ENCODE measurements around the gene ZNF488. TPM values are rescaled to one million over a fixed set of nuclear protein-coding genes. Genes with fewer than 3 reads are reported as not detected.
"Not testable (repeated sequence)": the region's sequence is repeated elsewhere in the genome, so short reads cannot be mapped to it uniquely, and the experiment has no call there.

Gene ZNF488
- total RNA-seq, 6 experiments from 2014 or later = 0.05 to 0.07 (median 0.07) TPM; not detected in 3

DNA sequence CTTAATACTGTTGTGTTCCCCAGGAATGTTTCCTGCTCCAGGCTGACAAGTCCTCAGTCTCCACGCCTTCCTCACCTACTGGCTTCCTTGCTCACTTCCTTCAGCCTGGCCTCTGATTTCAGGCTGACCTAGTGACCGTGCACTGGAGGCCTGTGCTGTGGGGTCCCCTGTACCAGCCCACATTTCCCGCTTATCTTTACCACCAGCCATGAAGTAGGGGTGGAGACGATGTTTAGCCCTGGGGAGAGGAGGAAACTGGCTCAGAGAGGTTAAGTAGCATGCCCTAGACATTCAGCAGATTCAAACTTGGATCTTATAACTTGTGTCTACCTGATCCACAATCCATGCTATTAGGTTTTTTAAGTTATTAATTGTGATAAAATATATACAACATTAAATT is 4.8 kb upstream of the ZNF488 start:
- Mint-ChIP-seq H3K36me3 (ENCODE audit: low read depth) (peaks cover 7% of the 10 kb centered on the region; the same call in 1 of the 2 replicates), H3K27ac (no peak overlapping the region), H3K4me3 (no peak overlapping the region), H3K9me3 (0 out of 2 replicates have a peak, but pooled peaks cover 7% of the 10 kb centered on the region), H3K4me1 (ENCODE audit: low read depth) (peaks cover 9% of the 10 kb centered on the region), H3K27me3 (ENCODE audit: insufficient read depth) (peaks cover 19% of the 10 kb centered on the region)
- no peak for DNase-seq
- TF ChIP-seq, protein P1, sequence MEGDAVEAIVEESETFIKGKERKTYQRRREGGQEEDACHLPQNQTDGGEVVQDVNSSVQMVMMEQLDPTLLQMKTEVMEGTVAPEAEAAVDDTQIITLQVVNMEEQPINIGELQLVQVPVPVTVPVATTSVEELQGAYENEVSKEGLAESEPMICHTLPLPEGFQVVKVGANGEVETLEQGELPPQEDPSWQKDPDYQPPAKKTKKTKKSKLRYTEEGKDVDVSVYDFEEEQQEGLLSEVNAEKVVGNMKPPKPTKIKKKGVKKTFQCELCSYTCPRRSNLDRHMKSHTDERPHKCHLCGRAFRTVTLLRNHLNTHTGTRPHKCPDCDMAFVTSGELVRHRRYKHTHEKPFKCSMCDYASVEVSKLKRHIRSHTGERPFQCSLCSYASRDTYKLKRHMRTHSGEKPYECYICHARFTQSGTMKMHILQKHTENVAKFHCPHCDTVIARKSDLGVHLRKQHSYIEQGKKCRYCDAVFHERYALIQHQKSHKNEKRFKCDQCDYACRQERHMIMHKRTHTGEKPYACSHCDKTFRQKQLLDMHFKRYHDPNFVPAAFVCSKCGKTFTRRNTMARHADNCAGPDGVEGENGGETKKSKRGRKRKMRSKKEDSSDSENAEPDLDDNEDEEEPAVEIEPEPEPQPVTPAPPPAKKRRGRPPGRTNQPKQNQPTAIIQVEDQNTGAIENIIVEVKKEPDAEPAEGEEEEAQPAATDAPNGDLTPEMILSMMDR (IDR thresholded peaks at IDR 0.05) = no peak

GRCh38 chr10:47386104-47386503 is 2.0 kb upstream of the ZNF488 start:
- DNase-seq; H3K9me3 Mint-ChIP-seq; H3K27ac Mint-ChIP-seq; H3K36me3 Mint-ChIP-seq (ENCODE audit: low read depth); H3K4me3 Mint-ChIP-seq: not testable (repeated sequence)
- Mint-ChIP-seq H3K4me1 (ENCODE audit: low read depth) (peaks cover 13% of the 10 kb centered on the region), H3K27me3 (ENCODE audit: insufficient read depth) (peaks cover 23% of the 10 kb centered on the region)

GRCh38 chr10:47383261-47384147 is 589 bp downstream of the ZNF488 start:
- Mint-ChIP-seq H3K9me3 (0 out of 2 replicates have a peak, but pooled peaks cover 7% of the 10 kb centered on the region), H3K27me3 (ENCODE audit: insufficient read depth) (peaks cover 42% of the 10 kb centered on the region), H3K27ac (no peak overlapping the region), H3K4me1 (ENCODE audit: low read depth) (peaks cover 13% of the 10 kb centered on the region), H3K36me3 (ENCODE audit: low read depth) (peaks cover 7% of the 10 kb centered on the region; the same call in 1 of the 2 replicates), H3K4me3 (peak overlapping the region; percentile 82)
- DNase-seq = no peak
- TF ChIP-seq, protein P1 (IDR thresholded peaks at IDR 0.05) = no peak

GRCh38 chr10:47381427-47382379 is 2.4 kb downstream of the ZNF488 start:
- no peak overlapping the region for H3K4me3 Mint-ChIP-seq
- no peak for DNase-seq
- no peak overlapping the region for H3K27ac Mint-ChIP-seq
- H3K27me3 Mint-ChIP-seq (ENCODE audit: insufficient read depth) = peaks cover 45% of the 10 kb centered on the region
- H3K9me3 Mint-ChIP-seq = no peaks in the 10 kb centered on the region
- H3K4me1 Mint-ChIP-seq (ENCODE audit: low read depth) = peaks cover 13% of the 10 kb centered on the region
- TF ChIP-seq, protein P1 (IDR thresholded peaks at IDR 0.05) = no peak
- H3K36me3 Mint-ChIP-seq (ENCODE audit: low read depth) = no peaks in the 10 kb centered on the region

DNA sequence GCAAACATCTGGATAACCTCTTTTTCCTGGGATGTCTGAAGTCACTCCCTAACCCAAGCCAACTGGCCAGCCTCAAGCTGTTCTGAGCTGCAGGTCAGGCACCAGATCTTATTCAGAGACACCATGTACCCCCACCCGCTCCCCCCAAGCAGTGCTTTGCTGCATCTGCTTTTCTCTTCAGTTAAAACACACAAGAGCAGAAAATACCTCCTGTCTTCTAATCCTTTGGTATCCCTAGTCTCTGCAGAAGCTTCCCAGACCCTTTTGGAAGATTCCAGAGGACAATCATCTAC is 3.0 kb downstream of the ZNF488 start:
- peaks cover 50% of the 10 kb centered on the region for H3K27me3 Mint-ChIP-seq (ENCODE audit: insufficient read depth)
- DNase-seq = no peak
- TF ChIP-seq, protein P1 (IDR thresholded peaks at IDR 0.05) = no peak
- H3K27ac Mint-ChIP-seq = no peak overlapping the region
- no peaks in the 10 kb centered on the region for H3K9me3 Mint-ChIP-seq
- peaks cover 13% of the 10 kb centered on the region for H3K4me1 Mint-ChIP-seq (ENCODE audit: low read depth)
- no peak overlapping the region for H3K4me3 Mint-ChIP-seq
- no peaks in the 10 kb centered on the region for H3K36me3 Mint-ChIP-seq (ENCODE audit: low read depth)
